ENCODE results near the gene IRAK1. TPM values are rescaled to one million over a fixed set of nuclear protein-coding genes. Genes with fewer than 3 reads are reported as not detected.
"Not testable (repeated sequence)": the region's sequence is repeated elsewhere in the genome, so short reads cannot be mapped to it uniquely, and the experiment has no call there.

IRAK1 gene
- total RNA-seq, 4 donors from 2014 or later, result 33.0 to 84.7 (median 41.6) TPM

- Histone ChIP-seq H3K27ac (no peak overlapping the region), H3K4me3 (no peak overlapping the region), H3K4me1 (no peaks in the 10 kb centered on the region), H3K36me3 (no peaks in the 10 kb centered on the region), H3K9me3 (no peaks in the 10 kb centered on the region), H3K27me3 (no peaks in the 10 kb centered on the region)
- WGBS, 2 donors (ENCODE audit: low coverage in 1 of 2), result 93 to 100% methylated on average over 6 of the region's 8 CpGs
- no peak for ATAC-seq
- no peak for TF ChIP-seq POLR2AphosphoS5 (IDR thresholded peaks at IDR 0.05)
- no peak for TF ChIP-seq POLR2A (IDR thresholded peaks at IDR 0.05)
- no peak for TF ChIP-seq CTCF (IDR thresholded peaks at IDR 0.05)
- no peak for TF ChIP-seq EP300 (IDR thresholded peaks at IDR 0.05)
These were observed 24.2 kb downstream of the IRAK1 start for GRCh38 chrX:153995504-153995903.

GRCh38 chrX:153994398-153994797, 25.3 kb downstream of the IRAK1 start:
- not testable (repeated sequence) for H3K36me3 ChIP-seq, H3K27me3 ChIP-seq, H3K9me3 ChIP-seq, H3K27ac ChIP-seq, H3K4me3 ChIP-seq, H3K4me1 ChIP-seq, ATAC-seq
- WGBS, 2 donors (ENCODE audit: low coverage in 1 of 2), result no CpG with 5 or more reads among the region's 5 CpGs

- no peaks in the 10 kb centered on the region for H3K9me3 ChIP-seq
- TF ChIP-seq EP300 (IDR thresholded peaks at IDR 0.05) (no peak), CTCF (IDR thresholded peaks at IDR 0.05) (no peak), POLR2A (IDR thresholded peaks at IDR 0.05) (no peak), POLR2AphosphoS5 (IDR thresholded peaks at IDR 0.05) (no peak)
- no peaks in the 10 kb centered on the region for H3K4me1 ChIP-seq
- WGBS, 2 donors (ENCODE audit: low coverage in 1 of 2), result 81 to 88% methylated on average over 6 to 7 of the region's 10 CpGs
- no peak overlapping the region for H3K4me3 ChIP-seq
- H3K27ac ChIP-seq, result no peak overlapping the region
- no peaks in the 10 kb centered on the region for H3K27me3 ChIP-seq
- no peak for ATAC-seq
- H3K36me3 ChIP-seq, result no peaks in the 10 kb centered on the region
These were observed 25.7 kb downstream of the IRAK1 start for GRCh38 chrX:153993978-153994377.

- Histone ChIP-seq H3K4me1 (no peaks in the 10 kb centered on the region), H3K27ac (no peak overlapping the region), H3K27me3 (no peaks in the 10 kb centered on the region), H3K9me3 (no peaks in the 10 kb centered on the region), H3K4me3 (no peak overlapping the region), H3K36me3 (no peaks in the 10 kb centered on the region)
- ATAC-seq, result no peak
- TF ChIP-seq POLR2A (IDR thresholded peaks at IDR 0.05) (no peak), POLR2AphosphoS5 (IDR thresholded peaks at IDR 0.05) (no peak), EP300 (IDR thresholded peaks at IDR 0.05) (no peak), CTCF (IDR thresholded peaks at IDR 0.05) (no peak)
- no CpG with 5 or more reads among the region's 12 CpGs for WGBS, 2 donors (ENCODE audit: low coverage in 1 of 2)
These were observed 26.6 kb downstream of the IRAK1 start for GRCh38 chrX:153993079-153993478.

GRCh38 chrX:153992180-153992579, 27.5 kb downstream of the IRAK1 start:
- no peaks in the 10 kb centered on the region for H3K36me3 ChIP-seq
- ATAC-seq, result no peak
- 60 to 100% methylated on average over 1 of the region's 8 CpGs for WGBS, 2 donors (ENCODE audit: low coverage in 1 of 2)
- H3K4me1 ChIP-seq, result no peaks in the 10 kb centered on the region
- H3K4me3 ChIP-seq, result no peak overlapping the region
- H3K27me3 ChIP-seq, result no peaks in the 10 kb centered on the region
- TF ChIP-seq CTCF (IDR thresholded peaks at IDR 0.05), result no peak
- no peak for TF ChIP-seq POLR2AphosphoS5 (IDR thresholded peaks at IDR 0.05)
- no peak for TF ChIP-seq POLR2A (IDR thresholded peaks at IDR 0.05)
- TF ChIP-seq EP300 (IDR thresholded peaks at IDR 0.05), result no peak
- H3K9me3 ChIP-seq, result no peaks in the 10 kb centered on the region
- no peak overlapping the region for H3K27ac ChIP-seq

Measured in gastroesophageal sphincter (tissue), 4 donors.